Esophagus muscularis mucosa (tissue), 3 donors: ENCODE data around the gene CALML4.

Experiments
- POLR2A ChIP-seq: fragments of 450-650 bp; IDR thresholded peaks from one replicate; pipeline ENCODE4 v1.6.1; 2017; ENCODE audit warnings: antibody characterized with exemption, moderate library complexity, mild to moderate bottlenecking, low read depth
- POLR2AphosphoS5 ChIP-seq, 2 donors: sonication (generic); formaldehyde crosslinking; IDR thresholded peaks; one replicate each; pipeline ENCODE4 v1.6.1; 2017; ENCODE audit warnings: antibody characterized with exemption in 2 of 2
- TF ChIP-seq, protein P1 (sequence below), 3 experiments: fragments of 200-600 bp in 2 of 3; fragments of 450-650 bp in 1 of 3; sonication (generic) in 2 of 3; IDR thresholded peaks; one replicate each; pipeline ENCODE4 v1.5.1; 2017 to 2019; ENCODE audit warnings: antibody characterized with exemption in 3 of 3, mild to moderate bottlenecking in 2 of 3, moderate library complexity in 1 of 3

DNA sequence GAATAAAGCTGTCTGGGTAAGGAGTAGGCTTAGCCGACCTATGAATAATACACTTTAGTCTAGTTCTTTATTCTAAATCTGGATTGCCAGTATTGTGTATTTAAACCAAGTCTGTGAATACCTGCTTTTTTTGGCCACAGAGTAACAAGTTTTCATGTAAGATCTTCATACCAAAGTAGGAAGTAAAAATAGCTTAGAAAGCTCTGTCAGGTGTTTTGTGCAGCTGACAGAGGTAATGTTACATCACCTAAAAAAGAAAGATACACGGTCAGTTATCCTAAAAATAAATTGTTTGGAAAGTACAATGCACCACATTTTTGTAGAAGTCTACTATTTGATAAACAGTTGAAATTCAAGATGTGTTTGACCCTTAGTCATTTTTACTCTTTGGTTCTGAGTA lies 16.5 kb downstream of the CALML4 start:
- TF ChIP-seq, protein P1, sequence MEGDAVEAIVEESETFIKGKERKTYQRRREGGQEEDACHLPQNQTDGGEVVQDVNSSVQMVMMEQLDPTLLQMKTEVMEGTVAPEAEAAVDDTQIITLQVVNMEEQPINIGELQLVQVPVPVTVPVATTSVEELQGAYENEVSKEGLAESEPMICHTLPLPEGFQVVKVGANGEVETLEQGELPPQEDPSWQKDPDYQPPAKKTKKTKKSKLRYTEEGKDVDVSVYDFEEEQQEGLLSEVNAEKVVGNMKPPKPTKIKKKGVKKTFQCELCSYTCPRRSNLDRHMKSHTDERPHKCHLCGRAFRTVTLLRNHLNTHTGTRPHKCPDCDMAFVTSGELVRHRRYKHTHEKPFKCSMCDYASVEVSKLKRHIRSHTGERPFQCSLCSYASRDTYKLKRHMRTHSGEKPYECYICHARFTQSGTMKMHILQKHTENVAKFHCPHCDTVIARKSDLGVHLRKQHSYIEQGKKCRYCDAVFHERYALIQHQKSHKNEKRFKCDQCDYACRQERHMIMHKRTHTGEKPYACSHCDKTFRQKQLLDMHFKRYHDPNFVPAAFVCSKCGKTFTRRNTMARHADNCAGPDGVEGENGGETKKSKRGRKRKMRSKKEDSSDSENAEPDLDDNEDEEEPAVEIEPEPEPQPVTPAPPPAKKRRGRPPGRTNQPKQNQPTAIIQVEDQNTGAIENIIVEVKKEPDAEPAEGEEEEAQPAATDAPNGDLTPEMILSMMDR (IDR thresholded peaks at IDR 0.05) = no peak
- TF ChIP-seq POLR2A = no peak
- TF ChIP-seq POLR2AphosphoS5 (IDR thresholded peaks at IDR 0.05) = no peak
